GM23338 (cell line): ENCODE data around the gene EXOC2. TPM values are rescaled to one million over a fixed set of nuclear protein-coding genes. Genes with fewer than 3 reads are reported as not detected.

Experiments
- ATAC-seq: fragments of 200-7000 bp; cut with Tn5 transposase; 3 replicates; pipeline ENCODE4 v1.9.1; 2020
- DNase-seq: peaks from one replicate; pipeline ENCODE4 v3.0.0-alpha.2; 2015; ENCODE audit warnings: low spot score
- H2AFZ ChIP-seq: fragments of 200-600 bp; sonication (generic); 2 replicates; pipeline ENCODE4 v1.8.0; 2016; ENCODE audit warnings: antibody characterized with exemption, mild to moderate bottlenecking, moderate library complexity
- H3F3A ChIP-seq: fragments of 200-600 bp; sonication (generic); replicated peaks from 2 replicates; pipeline ENCODE4 v1.8.0; 2017; ENCODE audit warnings: antibody characterized with exemption, mixed run types, low read depth
- H3K27ac ChIP-seq: fragments of 200-600 bp; sonication (generic); 2 replicates; pipeline ENCODE4 v1.6.1; 2016; ENCODE audit warnings: low read depth
- H3K27me3 ChIP-seq: fragments of 200-600 bp; sonication (generic); 2 replicates; pipeline ENCODE4 v1.8.0; 2016; ENCODE audit warnings: mild to moderate bottlenecking, mixed run types, moderate library complexity; ENCODE audit not compliant: insufficient read depth
- H3K36me3 ChIP-seq: fragments of 200-600 bp; sonication (generic); 2 replicates; pipeline ENCODE4 v1.8.0; 2016; ENCODE audit warnings: mild to moderate bottlenecking; ENCODE audit not compliant: insufficient read depth
- H3K4me1 ChIP-seq: fragments of 200-600 bp; sonication (generic); 2 replicates; pipeline ENCODE4 v1.8.0; 2016; ENCODE audit warnings: mild to moderate bottlenecking, moderate library complexity; ENCODE audit not compliant: insufficient read depth
- H3K4me2 ChIP-seq: fragments of 200-600 bp; sonication (generic); 2 replicates; pipeline ENCODE4 v1.7.1; 2017; ENCODE audit warnings: mixed run types
- H3K4me3 ChIP-seq: fragments of 200-600 bp; sonication (generic); 2 replicates; pipeline ENCODE4 v1.6.1; 2016; ENCODE audit warnings: mixed run types
- H3K79me2 ChIP-seq: fragments of 200-600 bp; sonication (generic); replicated peaks from 2 replicates; pipeline ENCODE4 v1.8.0; 2017; ENCODE audit warnings: mild to moderate bottlenecking; ENCODE audit not compliant: insufficient read depth
- H3K9me2 ChIP-seq: fragments of 200-600 bp; sonication (generic); 2 replicates; pipeline ENCODE4 v1.8.0; 2017; ENCODE audit not compliant: insufficient read depth
- H4K20me1 ChIP-seq: fragments of 200-600 bp; sonication (generic); replicated peaks from 2 replicates; pipeline ENCODE4 v1.8.0; 2017; ENCODE audit warnings: mild to moderate bottlenecking; ENCODE audit not compliant: insufficient read depth
- H3K27ac Mint-ChIP-seq: 2 replicates; pipeline ENCODE4 v1.8.0; 2020; ENCODE audit warnings: inconsistent platforms, mild to moderate bottlenecking, moderate library complexity, mixed read lengths
- H3K27me3 Mint-ChIP-seq: 3 replicates; pipeline ENCODE4 v1.8.0; 2022; ENCODE audit warnings: low read depth, mild to moderate bottlenecking, moderate library complexity, mixed read lengths, inconsistent platforms; ENCODE audit not compliant: insufficient read depth, poor library complexity
- H3K36me3 Mint-ChIP-seq: 3 replicates; pipeline ENCODE4 v1.8.0; 2021; ENCODE audit warnings: low read depth, mild to moderate bottlenecking, inconsistent platforms, moderate library complexity, mixed read lengths
- H3K4me1 Mint-ChIP-seq: 3 replicates; pipeline ENCODE4 v1.8.0; 2020; ENCODE audit warnings: mild to moderate bottlenecking, inconsistent platforms, mixed read lengths
- H3K4me3 Mint-ChIP-seq: 3 replicates; pipeline ENCODE4 v1.8.0; 2021; ENCODE audit warnings: moderate library complexity, mild to moderate bottlenecking, inconsistent platforms, mixed read lengths
- H3K9me3 Mint-ChIP-seq: 3 replicates; pipeline ENCODE4 v1.8.0; 2020; ENCODE audit warnings: moderate library complexity, mild to moderate bottlenecking, inconsistent platforms, mixed read lengths
- ETS1 ChIP-seq: IDR thresholded peaks from 2 replicates; pipeline ENCODE4 v1.6.1; 2016; ENCODE audit warnings: antibody characterized with exemption
- REST ChIP-seq: IDR thresholded peaks from one replicate; pipeline ENCODE4 v1.6.1; 2018; ENCODE audit warnings: antibody characterized with exemption; ENCODE audit not compliant: unreplicated experiment
- polyA plus RNA-seq: library from polyadenylated mRNA; unstranded; fragments of >200 nt; fragmentation: Nextera tagmentation; extraction: Ambion mirVana; gene quantifications from 2 replicates; pipeline ENCODE4 v1.2.1, GENCODE V29; 2016
- total RNA-seq: library from RNA; depleted of rRNA; stranded (reverse); fragments of >200 nt; shearing (Covaris generic); gene quantifications from 2 replicates; pipeline ENCODE4 v1.2.3, GENCODE V29; 2014

Gene EXOC2
- total and polyA plus RNA-seq, 2 experiments from 2014 or later = 28.7 to 93.6 TPM

GRCh38 chr6:446418-447366 is 246.2 kb downstream of the EXOC2 start (continued):
- TF ChIP-seq REST = no peak

- no peak for ATAC-seq
These were observed 247.1 kb downstream of the EXOC2 start for GRCh38 chr6:445571-446417.

More at GRCh38 chr6:445571-446417, 247.1 kb downstream of the EXOC2 start:
- TF ChIP-seq ETS1 = no peak
- Histone ChIP-seq H3K4me3 (no peak overlapping the region), H4K20me1 (no peaks in the 10 kb centered on the region), H3K4me2 (no peak overlapping the region), H3K4me1 (no peaks in the 10 kb centered on the region), H2AFZ (no peak overlapping the region), H3F3A (no peaks in the 10 kb centered on the region), H3K27ac (no peak overlapping the region), H3K79me2 (no peaks in the 10 kb centered on the region), H3K36me3 (no peaks in the 10 kb centered on the region), H3K9me2 (no peaks in the 10 kb centered on the region), H3K27me3 (no peaks in the 10 kb centered on the region)
- Mint-ChIP-seq H3K4me1 (peaks cover 6% of the 10 kb centered on the region; the same call in 2 of the 3 replicates), H3K9me3 (peaks cover 27% of the 10 kb centered on the region), H3K36me3 (peaks cover 20% of the 10 kb centered on the region), H3K27me3 (peaks cover 6% of the 10 kb centered on the region), H3K4me3 (no peak overlapping the region), H3K27ac (no peak overlapping the region)
- no peak for DNase-seq
